ENCODE measurements around the gene DPPA2. TPM values are rescaled to one million over a fixed set of nuclear protein-coding genes. Genes with fewer than 3 reads are reported as not detected.
A peak's percentile ranks its signal among the peaks of the same experiment; 100 is the strongest.

DPPA2 gene
- total RNA-seq, 2 donors from 2014 or later, result not detected

GRCh38 chr3:109339714-109340648 lies 23.7 kb upstream of the DPPA2 start:
- intact Hi-C loops (cut with DNase I), result no loop called here
- TF ChIP-seq CTCF (IDR thresholded peaks at IDR 0.05), result no peak
- H3K36me3 ChIP-seq, result no peaks in the 10 kb centered on the region
- no peaks in the 10 kb centered on the region for H3K27me3 ChIP-seq
- H3K9me3 ChIP-seq, result no peaks in the 10 kb centered on the region
- H3K27ac ChIP-seq, result no peak overlapping the region
- H3K9ac ChIP-seq (ENCODE audit: low read depth in 2 of 2, low read length in 2 of 2), result no peak overlapping the region
- no peak for DNase-seq
- H3K4me1 ChIP-seq, result no peaks in the 10 kb centered on the region
- H3K4me3 ChIP-seq, result no peak overlapping the region

- Histone ChIP-seq H3K9ac (ENCODE audit: low read depth in 2 of 2, low read length in 2 of 2) (no peak overlapping the region), H3K36me3 (no peaks in the 10 kb centered on the region), H3K27ac (no peak overlapping the region), H3K4me3 (no peak overlapping the region), H3K4me1 (no peaks in the 10 kb centered on the region), H3K9me3 (no peaks in the 10 kb centered on the region), H3K27me3 (no peaks in the 10 kb centered on the region)
- intact Hi-C loops (cut with DNase I), result no loop called here
- TF ChIP-seq CTCF (IDR thresholded peaks at IDR 0.05), result no peak
- DNase-seq, result no peak
These were observed 22.9 kb upstream of the DPPA2 start for GRCh38 chr3:109339197-109339596.

DNA sequence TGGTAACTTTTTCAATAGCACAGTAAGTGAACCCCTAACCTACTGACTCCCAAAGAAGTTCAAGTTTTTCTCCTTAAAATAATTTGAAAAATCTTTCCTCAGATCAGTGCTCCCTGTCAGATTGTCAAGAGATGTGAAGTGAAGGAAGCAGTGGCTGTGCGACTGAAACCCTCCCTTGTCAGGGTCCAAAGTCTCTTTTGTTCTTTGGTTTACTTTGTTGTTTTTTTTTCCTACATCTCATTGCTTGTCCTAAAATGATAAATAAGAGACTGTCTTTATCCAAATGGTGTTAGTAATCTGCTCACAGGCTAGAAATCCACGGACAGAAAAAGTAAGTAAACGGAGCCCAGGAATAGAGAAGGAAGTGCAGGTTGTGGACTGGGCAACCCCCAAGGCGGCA lies 22.0 kb upstream of the DPPA2 start:
- TF ChIP-seq CTCF (IDR thresholded peaks at IDR 0.05), result no peak
- H3K4me3 ChIP-seq, result no peak overlapping the region
- intact Hi-C loops (cut with DNase I), result no loop called here
- no peaks in the 10 kb centered on the region for H3K9me3 ChIP-seq
- no peaks in the 10 kb centered on the region for H3K27me3 ChIP-seq
- no peak overlapping the region for H3K9ac ChIP-seq (ENCODE audit: low read depth in 2 of 2, low read length in 2 of 2)
- no peak for DNase-seq
- H3K27ac ChIP-seq, result no peak overlapping the region
- no peaks in the 10 kb centered on the region for H3K36me3 ChIP-seq
- no peaks in the 10 kb centered on the region for H3K4me1 ChIP-seq

GRCh38 chr3:109337393-109337792 lies 21.1 kb upstream of the DPPA2 start, which contains the start of gene DPPA4:
DPPA4 (minus strand) TSS chr3:109337546; CDS start chr3:109337517, 29 bp downstream.
- DNase-seq, result no peak
- Histone ChIP-seq H3K9me3 (no peaks in the 10 kb centered on the region), H3K27ac (no peak within 1 kb of the TSS), H3K4me1 (no peaks in the 10 kb centered on the region), H3K27me3 (no peaks in the 10 kb centered on the region), H3K9ac (ENCODE audit: low read depth in 2 of 2, low read length in 2 of 2) (no peak within 1 kb of the TSS), H3K4me3 (peak within 1 kb of the TSS; percentile 3), H3K36me3 (no peaks in the 10 kb centered on the region)
- intact Hi-C loops (cut with DNase I), result no loop called here
- TF ChIP-seq CTCF (IDR thresholded peaks at IDR 0.05), result no peak

DNA sequence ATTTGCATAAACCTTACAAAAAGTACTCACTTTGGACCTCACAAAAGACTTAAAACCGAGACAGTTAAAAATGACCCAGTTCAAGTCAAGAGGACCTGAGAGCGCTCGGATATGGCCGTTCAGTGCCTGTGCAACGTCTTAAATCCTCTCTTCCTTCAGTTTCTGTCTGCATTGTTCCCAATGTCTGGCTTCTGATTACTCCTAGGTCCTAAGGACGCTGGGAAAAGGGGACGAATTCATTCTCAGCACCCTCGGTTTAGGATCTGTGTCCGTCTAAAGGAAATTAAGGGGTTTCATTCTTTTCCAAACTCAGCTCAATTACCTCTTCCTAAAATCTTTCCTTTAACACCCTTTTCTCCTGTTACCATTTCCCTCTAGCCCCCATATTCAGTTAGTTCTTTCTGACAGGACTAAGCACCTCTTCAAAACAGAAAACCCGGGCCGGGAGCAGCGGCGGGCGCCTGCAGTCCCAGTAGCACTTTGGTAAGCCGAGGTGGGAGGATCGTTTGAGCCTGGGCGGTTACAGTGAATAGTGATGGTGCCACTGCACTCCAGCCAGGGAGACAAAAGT lies 20.1 kb upstream of the DPPA2 start:
- Histone ChIP-seq H3K36me3 (no peaks in the 10 kb centered on the region), H3K27me3 (no peaks in the 10 kb centered on the region), H3K27ac (no peak overlapping the region), H3K9ac (ENCODE audit: low read depth in 2 of 2, low read length in 2 of 2) (no peak overlapping the region), H3K4me1 (no peaks in the 10 kb centered on the region), H3K4me3 (peak overlapping the region; percentile 3), H3K9me3 (no peaks in the 10 kb centered on the region)
- no peak for DNase-seq
- intact Hi-C loops (cut with DNase I), result no loop called here
- TF ChIP-seq CTCF (IDR thresholded peaks at IDR 0.05), result no peak

Data from colonic mucosa (tissue), 4 donors.